Fibroblast of mammary gland (primary cell): ENCODE data around the gene RAB30.
"Not testable (repeated sequence)": the region's sequence is repeated elsewhere in the genome, so short reads cannot be mapped to it uniquely, and the experiment has no call there.

ENCODE experiments used
- DNase-seq: peaks from one replicate; pipeline ENCODE4 v3.0.0-alpha.2; 2010; ENCODE audit warnings: low read depth
- H3K4me3 ChIP-seq: 2 replicates; pipeline ENCODE4 v1.5.1; 2011; ENCODE audit warnings: low read depth, mild to moderate bottlenecking, low read length, moderate library complexity; ENCODE audit not compliant: control insufficient read depth
- CTCF ChIP-seq: conservative IDR thresholded peaks from 2 replicates; pipeline ENCODE4 v1.5.1; 2011; ENCODE audit warnings: low read depth, low read length, inconsistent platforms; ENCODE audit not compliant: control insufficient read depth, insufficient read depth

Gene RAB30

GRCh38 chr11:82975882-82976281 lies 95.8 kb downstream of the RAB30 start:
- no peak for TF ChIP-seq CTCF
- DNase-seq, result no peak
- no peak overlapping the region for H3K4me3 ChIP-seq

- H3K4me3 ChIP-seq, result no peak overlapping the region
- TF ChIP-seq CTCF, result no peak
- DNase-seq, result no peak
These were observed 96.8 kb downstream of the RAB30 start for GRCh38 chr11:82974851-82975250.

GRCh38 chr11:82974135-82974534 lies 97.6 kb downstream of the RAB30 start:
- H3K4me3 ChIP-seq, result no peak overlapping the region
- TF ChIP-seq CTCF, result no peak
- DNase-seq, result no peak

- no peak for DNase-seq
- H3K4me3 ChIP-seq, result no peak overlapping the region
- TF ChIP-seq CTCF, result no peak
These were observed 99.6 kb downstream of the RAB30 start for GRCh38 chr11:82972103-82972502.

GRCh38 chr11:82971519-82971946 lies 100.2 kb downstream of the RAB30 start:
- DNase-seq, H3K4me3 ChIP-seq: not testable (repeated sequence)

GRCh38 chr11:82970507-82971083 lies 101.1 kb downstream of the RAB30 start:
- DNase-seq, H3K4me3 ChIP-seq: not testable (repeated sequence)

GRCh38 chr11:82969811-82970210 lies 101.9 kb downstream of the RAB30 start:
- no peak for DNase-seq
- H3K4me3 ChIP-seq, result no peak overlapping the region
- TF ChIP-seq CTCF, result no peak

- no peak for TF ChIP-seq CTCF
- no peak overlapping the region for H3K4me3 ChIP-seq
- DNase-seq, result no peak
These were observed 104.3 kb downstream of the RAB30 start for GRCh38 chr11:82967381-82967780.

- not testable (repeated sequence) for H3K4me3 ChIP-seq, DNase-seq
These were observed 109.7 kb downstream of the RAB30 start for GRCh38 chr11:82962021-82962420.
